LHCN-M2 (cell line): ENCODE data around the gene GPR108. TPM values are rescaled to one million over a fixed set of nuclear protein-coding genes. Genes with fewer than 3 reads are reported as not detected.

Experiments
- total RNA-seq: library from RNA; depleted of rRNA; stranded (reverse); fragments of >200 nt; gene quantifications from 2 replicates; pipeline ENCODE4 v1.2.3, GENCODE V29; 2014; rRNA removed

GPR108 gene
- total RNA-seq, 1 experiment from 2014 or later = 47.6 TPM

Other genes with a start within 250 kb of the GPR108 start
- not detected in 2 replicates for gene TUBB4A, start 235.3 kb downstream of the GPR108 start, total RNA-seq
- 1.3 and 1.7 TPM in 2 replicates for gene TNFSF9, start 206.6 kb downstream of the GPR108 start, total RNA-seq
- gene CD70, start 146.4 kb downstream of the GPR108 start, total RNA-seq = 3.3 and 6.5 TPM in 2 replicates
- gene TNFSF14, start 67.4 kb downstream of the GPR108 start, total RNA-seq = not detected in 2 replicates
- gene C3, start 16.9 kb downstream of the GPR108 start, total RNA-seq = 0.71 and 1.1 TPM in 2 replicates
- 45.6 and 49.1 TPM in 2 replicates for gene TRIP10, start 2.1 kb upstream of the GPR108 start, total RNA-seq
- gene SH2D3A, start 29.9 kb upstream of the GPR108 start, total RNA-seq = not detected in 2 replicates
- gene VAV1, start 35.1 kb upstream of the GPR108 start, total RNA-seq = not detected in 2 replicates
- not detected in 2 replicates for gene ADGRE1, start 150.0 kb upstream of the GPR108 start, total RNA-seq